HG03135 (cell line): ENCODE results near the gene SPATA18.
"Not testable (repeated sequence)": the region's sequence is repeated elsewhere in the genome, so short reads cannot be mapped to it uniquely, and the experiment has no call there.

Experiments
- ATAC-seq: cut with Tn5 transposase; IDR thresholded peaks from one replicate; pipeline ENCODE4 v1.9.1; 2021; ENCODE audit warnings: mild to moderate bottlenecking, moderate library complexity; ENCODE audit not compliant: unreplicated experiment

Gene SPATA18

GRCh38 chr4:52105276-52105675 lies 54.2 kb downstream of the SPATA18 start:
- ATAC-seq, result no peak

- no peak for ATAC-seq
These were observed 55.1 kb downstream of the SPATA18 start for GRCh38 chr4:52106191-52106590.

- ATAC-seq, result no peak
These were observed 55.6 kb downstream of the SPATA18 start for GRCh38 chr4:52106660-52107059.

GRCh38 chr4:52107336-52107735 lies 56.2 kb downstream of the SPATA18 start:
- ATAC-seq, result no peak

GRCh38 chr4:52107745-52108144 lies 56.6 kb downstream of the SPATA18 start:
- no peak for ATAC-seq

- no peak for ATAC-seq
These were observed 59.1 kb downstream of the SPATA18 start for GRCh38 chr4:52110171-52110570.

- ATAC-seq, result no peak
These were observed 60.9 kb downstream of the SPATA18 start for GRCh38 chr4:52111995-52112394.

- no peak for ATAC-seq
These were observed 61.3 kb downstream of the SPATA18 start for GRCh38 chr4:52112411-52112810.

- ATAC-seq, result no peak
These were observed 65.5 kb downstream of the SPATA18 start for GRCh38 chr4:52116641-52117040.

GRCh38 chr4:52126226-52126625 lies 75.1 kb downstream of the SPATA18 start:
- no peak for ATAC-seq

- no peak for ATAC-seq
These were observed 75.9 kb downstream of the SPATA18 start for GRCh38 chr4:52126966-52127365.

GRCh38 chr4:52135171-52135570 lies 84.1 kb downstream of the SPATA18 start:
- ATAC-seq, result no peak

- ATAC-seq, result not testable (repeated sequence)
These were observed 86.0 kb downstream of the SPATA18 start for GRCh38 chr4:52137152-52137551.

- ATAC-seq, result no peak
These were observed 91.7 kb downstream of the SPATA18 start for GRCh38 chr4:52142816-52143215.

GRCh38 chr4:52143815-52144214 lies 92.7 kb downstream of the SPATA18 start:
- no peak for ATAC-seq

GRCh38 chr4:52144372-52144771 lies 93.3 kb downstream of the SPATA18 start:
- no peak for ATAC-seq
